ENCODE data around the gene NDST1. TPM values are rescaled to one million over a fixed set of nuclear protein-coding genes. Genes with fewer than 3 reads are reported as not detected.

Gene NDST1
- polyA plus RNA-seq, 1 donor, result 46.9 TPM

DNA sequence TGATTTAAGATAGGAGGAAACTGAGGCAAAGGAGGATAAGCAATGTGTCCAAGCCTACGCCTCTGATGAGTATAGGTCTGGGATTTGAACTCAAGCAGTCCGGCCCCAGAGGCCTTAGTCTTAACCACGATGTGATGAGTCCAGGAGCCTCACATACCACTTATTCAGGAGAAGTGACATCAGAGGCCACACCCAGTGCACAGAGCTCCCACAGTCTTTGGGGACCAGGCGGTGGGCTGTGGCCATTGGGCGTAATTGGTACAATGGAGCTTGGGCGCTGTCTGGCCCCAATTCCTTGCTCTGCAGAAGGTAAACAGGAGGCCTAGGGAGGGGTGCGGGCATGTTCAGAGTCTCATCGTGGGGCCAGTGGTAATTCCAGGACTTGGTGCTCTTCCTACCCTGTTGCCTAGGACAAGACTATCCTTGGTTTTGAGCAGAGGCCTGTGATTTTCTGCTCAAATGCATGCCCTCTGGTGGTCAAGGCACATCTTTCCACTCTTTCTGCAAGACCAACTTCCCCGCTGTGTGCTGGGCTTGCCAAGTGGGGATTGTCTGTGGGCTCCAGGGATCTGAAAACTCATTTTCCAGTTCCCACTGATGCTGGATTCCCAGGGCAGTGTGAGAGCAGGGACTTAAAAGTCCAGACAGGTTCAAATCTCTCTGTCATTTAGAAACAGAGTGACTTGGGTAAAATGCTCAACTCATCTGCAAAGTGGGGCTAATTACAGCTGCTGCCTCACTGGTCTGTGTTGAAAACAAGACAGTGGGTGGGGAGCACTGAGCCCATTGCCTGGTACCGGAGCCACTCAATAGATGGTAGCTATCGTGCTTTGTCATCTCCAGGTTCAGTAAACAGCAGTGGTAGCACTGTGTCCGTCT lies 15.8 kb downstream of the NDST1 start:
- DNase-seq (ENCODE audit: low read depth), result no peak

DNA sequence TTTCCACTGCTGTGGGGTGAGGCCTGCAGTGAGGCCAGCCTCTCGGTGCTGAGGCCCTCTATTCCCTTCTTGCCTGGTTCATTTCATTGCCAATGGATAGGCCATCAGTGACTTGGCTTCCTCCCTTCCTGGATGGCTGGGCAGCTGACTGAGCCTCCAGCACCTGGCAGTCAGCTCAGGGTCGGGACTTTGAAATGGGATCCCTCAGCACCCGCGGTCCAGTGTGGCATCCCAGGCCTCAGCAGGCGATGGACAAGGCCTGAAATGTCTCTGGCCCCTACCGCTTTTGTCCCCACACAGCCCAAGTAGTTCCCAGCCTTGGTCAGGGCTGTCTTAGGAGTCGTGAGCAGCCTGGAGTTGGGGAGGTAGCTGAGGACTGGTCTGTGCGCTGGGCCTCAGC lies 17.2 kb downstream of the NDST1 start:
- DNase-seq (ENCODE audit: low read depth), result no peak

- DNase-seq (ENCODE audit: low read depth), result no peak
These were observed 17.9 kb downstream of the NDST1 start for GRCh38 chr5:150525781-150526180.

- DNase-seq (ENCODE audit: low read depth), result no peak
These were observed 19.1 kb downstream of the NDST1 start for GRCh38 chr5:150527038-150527437.

DNA sequence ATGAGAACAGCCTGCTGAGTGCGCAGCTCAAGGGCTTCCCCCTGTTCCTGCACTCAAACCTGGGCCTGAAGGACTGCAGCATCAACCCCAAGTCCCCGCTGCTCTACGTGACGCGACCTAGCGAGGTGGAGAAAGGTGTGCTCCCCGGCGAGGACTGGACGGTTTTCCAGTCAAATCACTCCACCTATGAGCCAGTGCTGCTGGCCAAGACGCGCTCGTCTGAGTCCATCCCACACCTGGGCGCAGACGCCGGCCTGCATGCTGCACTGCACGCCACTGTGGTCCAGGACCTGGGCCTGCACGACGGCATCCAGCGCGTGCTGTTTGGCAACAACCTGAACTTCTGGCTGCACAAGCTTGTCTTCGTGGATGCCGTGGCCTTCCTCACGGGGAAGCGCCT lies 19.9 kb downstream of the NDST1 start:
- no peak for DNase-seq (ENCODE audit: low read depth)

DNA sequence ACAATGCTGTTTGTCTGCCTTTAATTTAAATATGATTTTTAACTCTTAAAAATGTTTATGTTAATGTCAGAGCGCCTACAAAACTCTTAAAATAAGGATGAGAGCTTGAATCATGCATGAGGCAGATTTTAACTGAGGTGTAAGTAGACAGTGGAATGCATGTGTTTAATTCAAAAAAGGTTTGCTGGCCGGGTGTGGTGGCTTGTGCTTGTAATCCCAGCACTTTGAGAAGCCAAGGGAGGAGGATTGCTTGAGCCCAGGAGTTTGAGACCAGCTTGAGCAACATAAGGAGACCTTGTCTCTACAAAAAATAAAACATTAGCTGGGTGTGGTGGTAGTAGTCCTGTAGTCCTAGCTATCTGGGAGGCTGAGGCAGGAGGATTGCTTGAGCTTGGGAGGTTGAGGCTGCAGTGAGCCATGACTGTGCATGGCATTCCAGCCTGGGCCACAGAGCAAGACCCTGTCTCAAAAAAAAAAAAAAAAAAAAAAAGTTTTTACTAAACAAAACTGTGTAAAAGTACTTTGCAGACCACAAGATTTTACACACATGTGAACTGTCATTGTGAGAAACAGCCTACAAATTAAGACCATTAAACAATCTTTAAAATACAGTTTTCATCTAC lies 21.1 kb downstream of the NDST1 start:
- no peak for DNase-seq (ENCODE audit: low read depth)

DNA sequence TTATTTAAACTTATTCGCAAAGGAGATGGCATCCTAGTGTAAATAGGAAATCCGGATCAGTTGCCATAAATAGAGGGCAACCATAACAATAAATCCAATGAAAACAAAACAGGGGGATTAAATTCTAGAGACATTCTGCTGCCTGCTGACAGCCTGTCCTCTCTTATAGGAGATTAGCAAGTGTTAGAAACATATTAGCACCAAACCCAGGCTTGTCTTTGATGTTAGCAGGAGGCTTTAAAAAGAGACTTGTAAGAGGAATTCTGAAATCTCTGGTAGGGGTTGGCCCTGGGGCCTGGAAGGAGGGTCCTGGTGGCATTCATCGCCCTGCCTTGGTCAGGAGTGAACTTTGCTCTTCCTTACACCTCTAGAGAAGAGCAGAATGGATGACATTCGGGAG lies 21.6 kb downstream of the NDST1 start:
- DNase-seq (ENCODE audit: low read depth), result no peak

- DNase-seq (ENCODE audit: low read depth), result no peak
These were observed 22.5 kb downstream of the NDST1 start for GRCh38 chr5:150530423-150530822.

DNA sequence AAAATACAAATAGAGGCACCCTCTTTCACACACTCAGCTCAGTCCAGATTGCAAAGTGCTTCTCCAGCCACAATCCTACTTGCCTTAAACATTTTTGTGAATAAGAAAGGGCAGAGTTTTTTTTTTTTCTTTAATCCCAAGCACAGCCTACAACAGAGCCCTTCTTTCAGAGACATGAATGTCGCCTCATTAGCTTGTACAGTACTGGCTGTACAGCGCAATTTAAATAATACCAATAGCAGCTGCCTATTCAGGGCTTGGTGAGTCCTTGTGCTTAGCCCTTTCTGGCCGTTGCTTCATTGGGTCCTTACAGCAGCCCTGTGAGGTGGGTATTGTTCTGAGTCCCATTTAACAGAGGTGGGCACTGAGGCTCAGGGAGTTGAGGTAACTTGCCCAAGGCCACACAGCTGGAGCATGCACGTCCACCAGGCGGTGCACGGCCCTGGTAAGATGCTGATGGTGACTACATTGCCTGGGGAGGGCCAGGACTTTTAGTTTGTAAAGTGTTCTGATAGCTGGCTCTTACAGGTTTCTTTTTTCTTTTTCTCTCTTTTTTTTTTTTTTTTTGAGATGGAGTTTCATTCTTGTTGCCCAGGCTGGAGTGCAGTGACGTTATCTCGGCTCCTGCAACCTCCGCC lies 23.1 kb downstream of the NDST1 start:
- no peak for DNase-seq (ENCODE audit: low read depth)

DNA sequence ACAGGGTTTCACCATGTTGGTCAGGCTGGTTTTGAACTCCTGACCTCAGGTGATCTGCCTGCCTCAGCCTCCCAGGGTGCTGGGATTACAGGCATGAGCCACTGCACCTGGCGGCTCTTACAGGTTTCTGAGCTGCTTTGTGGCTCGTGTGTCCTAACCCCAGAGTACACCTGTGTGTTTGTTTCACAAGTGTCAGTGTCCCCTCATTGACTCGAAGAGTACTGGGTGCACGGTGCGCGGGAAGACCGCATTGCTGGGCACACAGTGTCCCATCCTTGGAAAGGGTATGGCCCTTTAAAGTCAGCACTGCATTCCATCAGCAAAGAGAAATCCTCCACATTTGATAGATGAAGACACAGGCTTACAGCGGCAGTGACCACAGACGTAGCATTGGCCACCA lies 23.8 kb downstream of the NDST1 start:
- DNase-seq (ENCODE audit: low read depth), result no peak

- no peak for DNase-seq (ENCODE audit: low read depth)
These were observed 24.2 kb downstream of the NDST1 start for GRCh38 chr5:150532151-150532550.

DNA sequence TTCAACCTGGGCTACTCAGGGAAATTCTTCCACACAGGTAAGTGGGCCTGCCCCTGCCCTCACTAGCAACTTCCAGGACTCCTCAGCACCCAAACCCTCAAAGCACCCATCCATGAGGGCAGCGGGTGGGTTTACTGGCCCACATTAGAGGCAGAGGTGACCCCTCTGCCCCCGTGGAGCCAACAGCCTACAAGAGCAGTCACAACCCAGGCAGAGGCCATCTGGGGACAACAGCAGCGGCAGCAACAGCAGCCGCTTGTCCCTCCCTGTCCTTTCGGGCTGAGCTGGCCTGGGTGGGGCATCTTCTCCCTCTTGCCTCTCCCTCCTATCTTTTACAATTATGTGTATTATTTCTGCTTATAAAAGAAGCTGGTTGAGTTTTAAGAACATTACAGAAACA lies 25.1 kb downstream of the NDST1 start:
- DNase-seq (ENCODE audit: low read depth), result no peak

- DNase-seq (ENCODE audit: low read depth), result no peak
These were observed 26.9 kb downstream of the NDST1 start for GRCh38 chr5:150534811-150535210.

- no peak for DNase-seq (ENCODE audit: low read depth)
These were observed 27.7 kb downstream of the NDST1 start for GRCh38 chr5:150535611-150536010.

DNA sequence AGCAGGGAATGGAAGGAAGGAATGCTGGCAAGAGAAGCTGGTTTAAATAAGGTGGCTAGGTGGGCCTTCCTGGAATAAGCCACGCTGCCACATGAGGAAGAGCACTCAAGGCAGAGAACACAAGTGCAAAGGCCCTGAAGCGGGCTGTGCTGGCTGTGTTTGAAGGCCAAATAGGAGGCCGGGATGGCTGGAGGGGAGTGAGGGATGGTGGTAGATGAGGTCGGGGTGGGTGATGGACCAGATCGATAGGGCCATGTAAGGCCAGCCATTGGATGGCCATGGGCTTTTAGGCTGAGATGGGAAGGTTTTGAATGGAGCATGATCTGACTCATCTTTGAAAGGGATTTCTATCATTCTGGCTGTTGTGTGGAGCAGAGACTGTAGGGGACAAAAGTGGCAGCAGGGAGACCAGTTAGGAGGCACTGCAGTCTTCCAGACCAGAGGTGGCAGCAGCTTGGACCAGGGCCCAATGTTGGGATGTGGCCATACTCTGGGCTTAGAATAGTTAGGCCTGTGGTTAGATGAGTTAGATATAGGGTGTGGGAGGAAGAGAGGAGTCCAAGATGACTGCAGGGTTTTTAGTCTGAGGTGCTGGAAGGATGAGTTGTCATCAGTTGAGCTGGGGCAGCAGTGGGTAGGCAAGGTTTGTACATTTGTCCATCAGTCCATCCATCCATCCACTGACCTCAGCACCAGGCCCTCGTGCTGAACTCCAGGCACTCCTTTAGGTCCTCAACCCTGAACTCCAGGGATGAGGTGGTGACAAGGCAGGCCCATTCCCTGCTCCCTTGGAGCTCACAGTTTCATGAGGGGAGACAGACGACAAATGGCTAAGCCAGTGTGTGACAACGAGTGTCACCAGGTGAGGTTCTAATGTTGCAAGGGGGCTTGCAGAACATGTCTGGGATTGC lies 30.3 kb downstream of the NDST1 start:
- DNase-seq (ENCODE audit: low read depth), result no peak

DNA sequence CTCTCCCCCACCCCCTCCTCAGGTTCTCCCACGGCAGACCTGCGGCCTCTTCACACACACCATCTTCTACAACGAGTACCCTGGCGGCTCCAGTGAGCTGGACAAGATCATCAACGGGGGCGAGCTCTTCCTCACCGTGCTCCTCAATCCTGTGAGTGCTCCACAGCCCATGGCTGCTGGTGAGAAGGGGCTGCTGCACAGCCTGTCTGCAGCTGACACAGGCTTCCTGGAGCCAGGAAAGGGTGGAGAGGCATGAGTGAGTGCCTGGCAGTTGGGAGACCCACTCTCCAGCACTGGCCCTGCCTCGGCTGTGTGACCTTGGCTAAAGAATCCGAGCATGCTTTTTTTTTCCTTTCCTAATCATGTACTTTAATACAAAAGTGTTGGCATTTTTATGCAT lies 31.3 kb downstream of the NDST1 start:
- DNase-seq (ENCODE audit: low read depth), result no peak

DNA sequence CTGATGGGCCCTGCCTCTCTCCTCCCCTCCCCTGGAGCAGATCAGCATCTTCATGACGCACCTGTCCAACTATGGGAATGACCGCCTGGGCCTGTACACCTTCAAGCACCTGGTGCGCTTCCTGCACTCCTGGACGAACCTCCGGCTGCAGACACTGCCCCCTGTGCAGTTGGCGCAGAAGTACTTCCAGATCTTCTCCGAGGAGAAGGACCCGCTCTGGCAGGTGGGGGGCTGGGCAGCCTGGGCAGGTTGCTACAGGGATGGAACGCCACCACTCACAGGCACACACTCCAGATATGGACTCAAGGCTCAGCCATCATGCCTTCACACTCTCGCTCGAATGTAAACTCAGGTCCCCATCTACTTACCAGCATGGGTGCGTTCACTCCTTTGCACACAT lies 32.1 kb downstream of the NDST1 start:
- no peak for DNase-seq (ENCODE audit: low read depth)

- DNase-seq (ENCODE audit: low read depth), result no peak
These were observed 32.9 kb downstream of the NDST1 start for GRCh38 chr5:150540615-150541396.

GRCh38 chr5:150541397-150541675 lies 33.4 kb downstream of the NDST1 start:
- no peak for DNase-seq (ENCODE audit: low read depth)

GRCh38 chr5:150541895-150542294 lies 34.0 kb downstream of the NDST1 start:
- DNase-seq (ENCODE audit: low read depth), result no peak

DNA sequence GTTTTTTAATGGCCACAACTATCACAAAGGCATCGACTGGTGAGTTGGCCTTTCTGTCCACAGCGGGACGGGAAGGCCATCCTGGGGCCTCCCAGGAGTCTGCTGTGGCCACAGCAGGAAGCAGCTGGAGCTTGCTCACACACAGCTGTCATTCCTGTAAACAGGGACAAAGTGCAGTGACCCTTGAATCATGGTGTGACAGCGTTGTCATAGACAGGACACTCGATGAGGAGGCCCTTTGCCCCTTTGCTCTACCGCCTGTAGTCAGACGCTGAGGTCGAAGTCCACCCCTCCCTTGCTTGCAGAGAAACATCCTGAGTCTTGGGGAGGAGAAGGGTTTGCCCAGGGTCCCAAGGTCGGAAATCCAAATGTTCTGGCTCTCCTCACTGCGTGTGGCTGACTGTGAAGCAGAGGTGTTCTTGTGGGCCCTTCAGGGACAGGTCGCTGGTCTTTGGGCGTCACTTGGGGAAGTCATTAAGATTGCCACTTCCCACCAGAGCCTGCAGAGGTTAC lies 35.1 kb downstream of the NDST1 start:
- DNase-seq (ENCODE audit: low read depth), result no peak

Measured in forelimb muscle (tissue), 1 donor.